Measurements from ENCODE around the gene IFNA10.
A peak's percentile ranks its signal among the peaks of the same experiment; 100 is the strongest.
"Not testable (repeated sequence)": the region's sequence is repeated elsewhere in the genome, so short reads cannot be mapped to it uniquely, and the experiment has no call there.

The IFNA10 gene

DNA sequence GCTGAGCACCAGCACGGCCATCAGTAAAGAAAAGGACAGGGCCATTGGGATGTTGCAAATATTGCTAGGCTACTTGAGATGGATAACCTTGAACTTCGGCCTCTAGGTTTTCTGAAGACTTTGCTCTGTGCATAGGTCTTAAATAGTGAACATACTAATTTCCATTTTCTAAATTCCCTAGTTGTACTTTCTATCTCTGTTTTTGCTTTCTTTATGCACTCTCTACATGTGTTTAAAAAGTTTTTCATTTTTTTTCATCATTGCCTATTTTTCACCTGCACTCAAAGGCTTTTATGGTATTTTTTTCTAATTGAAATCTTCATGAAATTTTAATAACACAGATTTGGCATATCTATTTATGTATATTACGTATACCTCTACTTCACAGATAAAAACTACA lies 19.5 kb downstream of the IFNA10 start, which contains the start of gene IFNA4:
TSS of gene IFNA4 (minus strand) at position 101 of the 400 bp plus-strand sequence. CDS start at position 45, 56 bp downstream.
- not testable (repeated sequence) for DNase-seq

DNA sequence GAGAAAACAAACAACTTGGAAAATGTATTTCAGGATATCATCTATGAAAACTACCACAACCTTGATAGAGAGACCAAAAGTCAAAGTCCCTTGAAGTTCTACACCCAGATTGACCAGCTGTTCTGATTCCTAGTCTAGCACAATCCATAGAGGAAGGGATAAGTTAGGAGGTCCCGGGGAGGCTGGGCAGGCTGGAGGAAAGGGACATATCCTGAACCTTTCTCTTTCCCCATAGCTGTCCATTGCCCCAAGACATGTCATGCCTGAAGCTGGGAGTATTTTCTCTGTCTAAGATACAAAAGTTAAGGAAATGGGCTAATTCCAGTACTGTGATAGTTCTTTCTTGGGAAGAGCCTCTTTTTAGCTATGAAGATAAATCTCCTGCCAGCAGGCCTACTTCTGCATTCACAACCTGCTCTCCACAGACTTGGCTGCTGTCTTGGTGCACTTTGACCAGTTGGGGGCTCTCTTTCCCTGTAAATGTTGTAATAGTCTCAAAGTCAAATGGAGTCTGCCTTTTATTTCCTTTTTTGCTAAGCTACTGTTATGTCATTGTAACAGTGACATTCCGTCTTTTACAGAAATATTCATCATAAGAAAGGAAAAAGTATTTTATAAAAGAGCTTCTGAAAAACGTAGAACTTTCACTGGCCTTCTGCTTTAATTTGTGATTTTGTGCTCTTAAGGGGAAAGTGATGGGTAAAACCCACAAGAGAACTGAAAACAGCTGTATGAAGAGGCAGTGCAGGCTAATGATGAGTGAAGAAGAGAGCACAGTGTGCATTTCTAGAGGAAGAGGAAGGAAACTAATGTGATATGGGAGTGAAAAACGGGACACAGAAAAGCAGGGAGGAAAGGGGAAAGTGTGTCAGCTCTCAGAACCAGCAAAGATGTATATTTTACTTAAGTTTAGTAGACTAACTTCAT lies 23.9 kb downstream of the IFNA10 start:
- DNase-seq, result peak; percentile 64

DNA sequence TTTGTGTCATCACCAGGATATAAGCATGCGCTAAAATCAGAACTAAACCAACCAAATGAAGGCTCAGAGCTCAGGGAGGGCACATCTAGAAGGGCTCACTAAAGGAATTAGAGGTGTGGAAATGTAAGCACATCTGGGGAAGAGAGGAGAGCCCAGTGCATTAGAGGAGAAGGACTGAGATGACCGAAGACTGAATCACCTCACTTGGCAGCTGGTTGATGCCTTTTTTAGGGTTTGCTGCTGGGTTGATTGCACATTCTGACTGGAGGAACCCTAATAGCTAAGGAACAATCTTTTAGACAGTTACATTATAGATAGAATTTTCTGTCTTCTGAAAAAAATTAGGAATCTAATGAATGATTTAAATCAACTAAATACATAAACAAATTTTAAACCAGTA lies 32.3 kb downstream of the IFNA10 start:
- DNase-seq, result no peak

GRCh38 chr9:21172156-21172555 lies 34.8 kb downstream of the IFNA10 start:
- DNase-seq, result no peak

- DNase-seq, result no peak
These were observed 35.6 kb downstream of the IFNA10 start for GRCh38 chr9:21171351-21171750.

- DNase-seq, result not testable (repeated sequence)
These were observed 40.4 kb downstream of the IFNA10 start, which contains the start of gene IFNA21 for GRCh38 chr9:21166560-21166959. Gene IFNA21 (minus strand): TSS chr9:21166660. CDS start chr9:21166612, 48 bp downstream.

DNA sequence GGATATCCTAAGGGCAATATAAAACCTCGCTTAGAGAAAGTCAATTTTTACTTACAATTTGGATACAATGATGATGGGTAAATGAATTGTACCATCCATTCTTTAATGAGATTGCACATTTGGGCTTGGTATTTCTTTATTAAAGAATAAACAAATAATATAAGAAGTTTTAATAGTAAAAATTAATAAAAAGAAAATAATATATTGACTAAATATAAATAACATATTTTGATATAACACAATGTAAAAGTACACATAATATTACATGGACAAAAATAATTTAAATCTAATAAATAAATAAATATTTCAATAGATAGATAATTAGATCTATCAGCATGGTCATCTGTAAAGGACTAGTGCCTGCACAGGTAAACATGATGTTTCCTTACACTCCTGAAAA lies 41.4 kb downstream of the IFNA10 start:
- DNase-seq, result no peak

- peak; percentile 66 for DNase-seq
These were observed 46.8 kb downstream of the IFNA10 start for GRCh38 chr9:21160178-21160577.

All from CD4-positive, alpha-beta T cell treated with Interleukin-17A for 1 hour (primary cell).